RWPE1 (cell line): Measurements from ENCODE around the gene HCFC1.

ENCODE experiments used
- CTCF ChIA-PET: fragments of 350-600 bp; sonication (Branson Sonifier 250); formaldehyde crosslinking; extraction: SDS; loops from one replicate; lab custom pipeline; 2021; lab: Yijun Ruan, JAX
- POLR2A ChIA-PET: fragments of 400-600 bp; formaldehyde crosslinking; extraction: SDS; loops from one replicate; lab custom pipeline; 2020; ENCODE audit warnings: antibody characterized with exemption; ENCODE audit not compliant: low non-redundant PET; lab: Yijun Ruan, JAX
- DNase-seq: peaks from one replicate; pipeline ENCODE4 v3.0.0; 2012; ENCODE audit warnings: low spot score
- H3K27ac ChIP-seq: fragments of 450-650 bp; 2 replicates; pipeline ENCODE4 v1.5.1; 2017
- CTCF ChIP-seq: fragments of 450-650 bp; conservative IDR thresholded peaks from 2 replicates; pipeline ENCODE4 v1.5.1; 2017; ENCODE audit warnings: low read depth, mild to moderate bottlenecking

The HCFC1 gene

DNA sequence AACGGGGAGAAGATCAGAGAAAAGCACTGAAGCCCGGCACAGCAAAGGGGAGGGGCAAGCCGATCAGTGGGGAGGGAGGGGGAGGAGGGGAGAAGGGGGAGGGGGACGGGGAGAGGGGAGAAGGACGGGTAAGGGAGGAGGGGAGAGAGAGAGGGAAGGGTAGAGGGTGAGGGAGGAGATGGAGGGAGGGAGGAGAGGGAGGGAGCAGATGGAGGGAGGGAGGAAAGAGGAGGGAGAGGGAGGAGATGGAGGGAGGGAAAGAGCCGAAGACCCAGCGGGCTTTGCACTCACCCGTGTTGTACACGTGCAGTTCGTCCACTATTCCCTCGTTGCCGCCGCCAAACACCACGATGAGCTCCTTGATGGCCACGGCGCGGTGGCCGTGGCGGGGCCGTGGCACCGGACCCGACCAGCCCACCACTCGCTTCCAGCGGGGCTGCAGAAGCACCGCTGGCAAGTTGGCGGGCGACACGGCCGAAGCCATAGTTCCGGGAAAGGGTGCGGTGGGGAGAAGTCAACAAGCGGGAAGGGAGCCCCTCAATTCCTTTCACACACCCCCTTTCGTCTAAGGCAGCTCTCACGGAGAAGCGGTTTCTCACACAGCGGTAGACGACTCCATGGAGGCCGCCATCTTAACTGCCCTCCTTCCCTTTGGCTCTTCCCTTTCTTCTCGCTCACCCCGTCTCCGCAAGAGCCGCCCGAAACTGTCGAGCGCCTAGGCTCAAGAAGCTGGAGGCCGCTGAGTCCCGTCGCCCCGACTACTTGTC lies 1.1 kb downstream of the HCFC1 start:
- TF ChIP-seq CTCF: no peak
- no peak for DNase-seq
- ChIA-PET CTCF (interaction anchor here (0.7 kb wide), 1 partner anchor 43 kb away, joined by 3 read pairs; no protein-coding TSS in a partner anchor), POLR2A (no interaction called here)
- peak overlapping the region; percentile 97 for H3K27ac ChIP-seq

GRCh38 chrX:153969904-153970356 lies 1.7 kb downstream of the HCFC1 start:
- peak overlapping the region; percentile 97 for H3K27ac ChIP-seq
- no peak for DNase-seq
- no peak for TF ChIP-seq CTCF
- ChIA-PET CTCF (no interaction called here), POLR2A (no interaction called here)

DNA sequence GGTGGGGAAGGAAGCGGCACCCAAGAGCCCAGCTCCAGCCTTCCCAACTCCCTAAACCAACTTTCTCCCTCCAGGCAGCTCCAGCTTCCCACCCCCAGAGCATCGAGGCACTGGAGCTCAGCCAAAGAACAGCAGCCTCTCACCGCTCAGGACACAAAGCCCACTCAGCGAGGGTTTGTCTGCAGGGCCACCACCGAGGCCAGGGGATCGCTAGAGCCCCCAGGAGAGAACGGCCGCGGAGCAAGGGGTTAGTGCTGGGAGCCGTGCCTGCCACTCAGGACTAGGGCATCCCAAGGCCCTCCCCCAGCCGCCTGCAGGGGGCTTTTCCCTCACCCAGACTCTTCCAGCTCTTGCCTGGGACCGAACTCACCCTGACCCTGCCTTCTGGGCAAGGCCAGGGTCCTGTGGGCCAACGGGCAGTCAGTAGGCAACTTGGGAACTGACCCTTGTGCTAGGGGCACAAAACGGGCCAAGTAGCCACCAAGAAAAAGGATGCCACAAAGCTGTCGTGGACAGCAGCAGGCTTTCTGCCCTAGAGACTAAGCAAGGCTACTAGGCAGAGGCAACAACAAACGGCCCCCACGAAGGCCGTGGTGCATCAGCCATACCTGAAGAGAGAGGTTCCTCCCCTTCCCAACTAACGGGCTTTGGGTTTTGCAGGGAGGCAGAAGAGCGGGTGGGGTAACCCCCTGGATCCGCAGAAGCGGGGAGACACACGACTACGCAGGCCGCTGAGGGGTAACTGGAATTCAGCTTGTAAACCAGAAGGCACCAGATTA lies 2.3 kb downstream of the HCFC1 start:
- POLR2A ChIA-PET: no interaction called here
- no peak for TF ChIP-seq CTCF
- CTCF ChIA-PET: no interaction called here
- H3K27ac ChIP-seq: peak overlapping the region; percentile 97
- DNase-seq: no peak

DNA sequence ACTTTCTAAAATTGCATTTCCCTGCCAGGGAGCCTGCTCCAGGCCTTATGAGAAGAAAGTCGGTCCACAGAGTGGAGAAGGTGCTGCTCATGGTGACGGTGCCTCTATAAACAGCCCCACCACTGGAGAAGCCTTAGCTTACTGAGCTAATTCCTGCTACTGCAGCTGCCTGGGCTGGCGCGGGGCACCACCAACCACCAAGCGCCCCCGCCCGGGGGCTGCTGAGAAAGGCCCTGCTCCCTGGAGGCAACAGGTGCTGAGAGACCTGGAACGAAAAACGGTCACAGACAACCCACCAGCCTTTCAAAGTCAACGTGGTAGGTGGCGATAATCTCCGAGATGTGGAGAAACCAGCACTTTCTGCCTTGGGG lies 2.9 kb downstream of the HCFC1 start:
- TF ChIP-seq CTCF: no peak
- no peak for DNase-seq
- POLR2A ChIA-PET: no interaction called here
- CTCF ChIA-PET: interaction anchor here (0.5 kb wide), 1 partner anchor 856 kb away, joined by 3 read pairs; no protein-coding TSS in a partner anchor
- peak overlapping the region; percentile 97 for H3K27ac ChIP-seq

- peak overlapping the region; percentile 97 for H3K27ac ChIP-seq
- POLR2A ChIA-PET: no interaction called here
- CTCF ChIA-PET: interaction anchor here (0.5 kb wide), 1 partner anchor 857 kb away, joined by 3 read pairs; no protein-coding TSS in a partner anchor
- no peak for TF ChIP-seq CTCF
- DNase-seq: no peak
Measured at GRCh38 chrX:153968255-153968654, 3.4 kb downstream of the HCFC1 start.

DNA sequence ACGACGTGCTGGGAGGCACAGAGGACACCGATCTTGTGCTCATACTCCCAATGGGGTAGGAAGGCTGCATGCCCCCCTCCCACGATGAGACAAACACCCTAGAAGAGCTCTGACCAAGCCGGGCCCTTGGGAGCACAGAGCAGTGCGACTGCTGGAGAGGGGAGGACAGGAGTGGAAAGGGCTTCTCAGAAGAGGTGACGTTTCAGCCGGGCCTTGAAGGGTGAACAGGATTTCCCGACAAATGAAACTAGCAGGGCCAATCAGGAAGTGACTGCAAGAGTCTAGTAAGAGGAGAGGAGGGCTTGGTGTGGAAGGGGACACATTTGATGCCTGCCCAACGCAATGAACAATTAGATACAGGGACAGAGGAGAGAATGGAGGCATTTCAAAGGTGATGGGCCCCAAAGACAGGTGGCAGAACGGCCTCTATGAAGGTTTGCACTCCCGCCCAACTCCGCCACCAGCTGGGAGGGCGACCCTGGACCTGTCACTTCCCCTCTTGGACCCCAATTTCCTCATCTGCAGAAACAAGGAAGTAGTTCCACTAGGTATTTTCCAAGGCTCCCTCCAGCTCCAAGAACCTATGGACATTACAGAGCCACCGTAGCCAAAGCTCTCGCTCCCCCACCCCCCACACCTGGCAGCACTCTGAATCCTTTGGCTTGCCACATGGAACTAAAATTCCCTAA lies 3.9 kb downstream of the HCFC1 start:
- peak overlapping the region; percentile 97 for H3K27ac ChIP-seq
- no peak for TF ChIP-seq CTCF
- CTCF ChIA-PET: no interaction called here
- POLR2A ChIA-PET: no interaction called here
- DNase-seq: no peak
